IMR-90 (cell line): ENCODE data around the gene ARRDC5. TPM values are rescaled to one million over a fixed set of nuclear protein-coding genes. Genes with fewer than 3 reads are reported as not detected.
A peak's percentile ranks its signal among the peaks of the same experiment; 100 is the strongest.

Experiments
- ATAC-seq: fragments of 200-7000 bp; cut with Tn5 transposase; 2 replicates; pipeline ENCODE4 v1.9.1; 2020; ENCODE audit warnings: low read depth, mild to moderate bottlenecking, moderate library complexity
- BruUV-seq: library from RNA; stranded (reverse); fragments of 400-500 nt; replicated peaks from 2 replicates; lab custom pipeline; 2021; lab: Mats Ljungman, UMichigan
- CTCF ChIA-PET: fragments of 300-600 bp; formaldehyde crosslinking; extraction: SDS; loops from one replicate; lab custom pipeline; 2021; ENCODE audit warnings: antibody characterized with exemption; lab: Yijun Ruan, JAX
- POLR2A ChIA-PET: fragments of 300-600 bp; sonication (Branson Sonifier 250); formaldehyde crosslinking; loops from one replicate; lab custom pipeline; 2022; ENCODE audit warnings: antibody characterized with exemption; ENCODE audit not compliant: unreplicated experiment; lab: Charles Lee
- DNase-seq: peaks from one replicate; pipeline ENCODE4 v3.0.0; 2013
- H2AFZ ChIP-seq: replicated peaks from 2 replicates; pipeline ENCODE3; 2013; ENCODE audit warnings: low read length, mild to moderate bottlenecking; ENCODE audit not compliant: poor library complexity
- H2AK5ac ChIP-seq: 2 replicates; pipeline ENCODE4 v1.6.1; 2013; ENCODE audit warnings: low read depth, low read length, inconsistent platforms
- H2AK9ac ChIP-seq: replicated peaks from 2 replicates; pipeline ENCODE3; 2013; ENCODE audit warnings: mild to moderate bottlenecking, low read depth, low read length, moderate library complexity; ENCODE audit not compliant: poor library complexity
- H2BK120ac ChIP-seq: 2 replicates; pipeline ENCODE4 v1.6.1; 2013; ENCODE audit warnings: low read depth, low read length, inconsistent platforms
- H2BK15ac ChIP-seq: 3 replicates; pipeline ENCODE4 v1.6.1; 2013; ENCODE audit warnings: low read depth, low read length, inconsistent platforms
- H2BK20ac ChIP-seq: 2 replicates; pipeline ENCODE4 v1.6.1; 2013; ENCODE audit warnings: low read depth, mild to moderate bottlenecking, inconsistent platforms, low read length, moderate library complexity
- H2BK5ac ChIP-seq: 2 replicates; pipeline ENCODE4 v1.6.1; 2013; ENCODE audit warnings: mild to moderate bottlenecking, low read depth, low read length, inconsistent platforms; ENCODE audit not compliant: poor library complexity, severe bottlenecking
- H3K14ac ChIP-seq: replicated peaks from 2 replicates; pipeline ENCODE4 v1.6.1; 2013; ENCODE audit warnings: low read depth, low read length, inconsistent platforms
- H3K18ac ChIP-seq: 2 replicates; pipeline ENCODE4 v1.6.1; 2013; ENCODE audit warnings: low read depth, low read length, control low read depth
- H3K23ac ChIP-seq: 2 replicates; pipeline ENCODE4 v1.6.1; 2013; ENCODE audit warnings: low read depth, low read length, inconsistent platforms
- H3K27ac ChIP-seq: 2 replicates; pipeline ENCODE4 v1.5.1; 2013; ENCODE audit warnings: mild to moderate bottlenecking, control low read depth, low read length; ENCODE audit not compliant: insufficient read depth
- H3K27me3 ChIP-seq: 2 replicates; pipeline ENCODE4 v1.6.1; 2013; ENCODE audit warnings: low read length; ENCODE audit not compliant: control insufficient read depth, insufficient read depth
- H3K36me3 ChIP-seq: 2 replicates; pipeline ENCODE4 v1.6.1; 2013; ENCODE audit warnings: low read length, mixed read lengths; ENCODE audit not compliant: control insufficient read depth, insufficient read depth
- H3K4ac ChIP-seq: 2 replicates; pipeline ENCODE4 v1.6.1; 2013; ENCODE audit warnings: low read depth, low read length, inconsistent platforms
- H3K4me1 ChIP-seq: 2 replicates; pipeline ENCODE4 v1.6.1; 2013; ENCODE audit warnings: low read length, mixed read lengths; ENCODE audit not compliant: control insufficient read depth, insufficient read depth
- H3K4me2 ChIP-seq: 2 replicates; pipeline ENCODE4 v1.6.1; 2013; ENCODE audit warnings: low read depth, mild to moderate bottlenecking, control low read depth, low read length, moderate library complexity
- H3K4me3 ChIP-seq: 2 replicates; pipeline ENCODE4 v1.5.1; 2013; ENCODE audit warnings: low read depth, mild to moderate bottlenecking, control low read depth, low read length, moderate library complexity; ENCODE audit not compliant: insufficient read depth
- H3K56ac ChIP-seq: 2 replicates; pipeline ENCODE4 v1.6.1; 2013; ENCODE audit warnings: low read length, inconsistent platforms; ENCODE audit not compliant: insufficient read depth; ENCODE audit errors: extremely low read depth
- H3K79me1 ChIP-seq, 2 experiments: 2 replicates each; pipeline ENCODE4 v1.6.1; 2013; ENCODE audit warnings: low read length in 2 of 2, inconsistent platforms in 1 of 2, low read depth in 1 of 2
- H3K9ac ChIP-seq: 2 replicates; pipeline ENCODE4 v1.6.1; 2013; ENCODE audit warnings: low read depth, low read length, control low read depth
- H3K9me1 ChIP-seq: 2 replicates; pipeline ENCODE4 v1.6.1; 2013; ENCODE audit warnings: low read length, inconsistent platforms; ENCODE audit not compliant: insufficient read depth
- H3K9me3 ChIP-seq: 2 replicates; pipeline ENCODE4 v1.6.1; 2013; ENCODE audit warnings: low read length; ENCODE audit not compliant: control insufficient read depth, insufficient read depth
- H4K20me1 ChIP-seq: 2 replicates; pipeline ENCODE4 v1.6.1; 2013; ENCODE audit warnings: low read length, inconsistent platforms; ENCODE audit not compliant: insufficient read depth
- H4K5ac ChIP-seq: 2 replicates; pipeline ENCODE4 v1.6.1; 2013; ENCODE audit warnings: mild to moderate bottlenecking, low read depth, low read length, control low read depth
- H4K8ac ChIP-seq, 2 experiments: 2 replicates each; pipeline ENCODE4 v1.6.1; 2013; ENCODE audit warnings: low read depth in 2 of 2, low read length in 2 of 2, control low read depth in 1 of 2, inconsistent platforms in 1 of 2
- H4K91ac ChIP-seq: 2 replicates; pipeline ENCODE4 v1.6.1; 2013; ENCODE audit warnings: low read depth, low read length, inconsistent platforms; ENCODE audit not compliant: insufficient read depth
- CEBPB ChIP-seq: IDR thresholded peaks from 2 replicates; pipeline ENCODE4 v1.6.1; 2012; ENCODE audit warnings: low read depth, low read length, improper control_type of control experiment
- CHD1 ChIP-seq: IDR thresholded peaks from 2 replicates; pipeline ENCODE4 v1.6.1; 2012; ENCODE audit warnings: low read depth, low read length, improper control_type of control experiment
- CTCF ChIP-seq: conservative IDR thresholded peaks from 2 replicates; pipeline ENCODE4 v1.5.1; 2012; ENCODE audit warnings: mild to moderate bottlenecking, low read depth, low read length, improper control_type of control experiment
- ELK1 ChIP-seq: fragments of 150-350 bp; IDR thresholded peaks from 2 replicates; pipeline ENCODE4 v1.6.1; 2016; ENCODE audit warnings: low read depth, mild to moderate bottlenecking, low read length, moderate library complexity, borderline replicate concordance
- FOS ChIP-seq: fragments of 150-350 bp; IDR thresholded peaks from 2 replicates; pipeline ENCODE4 v1.6.1; 2016; ENCODE audit warnings: low read depth, low read length
- MAFK ChIP-seq: IDR thresholded peaks from 2 replicates; pipeline ENCODE4 v1.6.1; 2012; ENCODE audit warnings: low read depth, low read length, improper control_type of control experiment
- MXI1 ChIP-seq: IDR thresholded peaks from 2 replicates; pipeline ENCODE4 v1.6.1; 2012; ENCODE audit warnings: low read depth, mild to moderate bottlenecking, low read length, moderate library complexity, borderline replicate concordance
- NFE2L2 ChIP-seq: fragments of 150-350 bp; IDR thresholded peaks from 2 replicates; pipeline ENCODE4 v1.6.1; 2016; ENCODE audit warnings: low read depth, mild to moderate bottlenecking, low read length
- POLR2A ChIP-seq: IDR thresholded peaks from 2 replicates; pipeline ENCODE4 v1.6.1; 2012; ENCODE audit warnings: mild to moderate bottlenecking, low read depth, low read length
- RAD21 ChIP-seq: IDR thresholded peaks from 2 replicates; pipeline ENCODE4 v1.6.1; 2012; ENCODE audit warnings: low read length, improper control_type of control experiment
- RCOR1 ChIP-seq: IDR thresholded peaks from 2 replicates; pipeline ENCODE4 v1.6.1; 2012; ENCODE audit warnings: mild to moderate bottlenecking, low read length, improper control_type of control experiment; ENCODE audit not compliant: insufficient replicate concordance
- RFX5 ChIP-seq: IDR thresholded peaks from 2 replicates; pipeline ENCODE4 v1.8.0; 2012; ENCODE audit warnings: low read depth, mild to moderate bottlenecking, low read length, moderate library complexity
- SMC3 ChIP-seq: fragments of 150-350 bp; IDR thresholded peaks from 2 replicates; pipeline ENCODE4 v1.6.1; 2016; ENCODE audit warnings: low read depth, mild to moderate bottlenecking, antibody characterized with exemption, low read length, moderate library complexity
- USF2 ChIP-seq: fragments of 150-350 bp; IDR thresholded peaks from 2 replicates; pipeline ENCODE4 v1.6.1; 2017; ENCODE audit warnings: mild to moderate bottlenecking, antibody characterized with exemption, low read length, low read depth
- WGBS, 2 experiments: methylation state at CpG; one replicate each; pipeline versions ENCODE4 v1.1.5 to v1.1.7; 2013; ENCODE audit warnings: missing lambda C conversion rate in 2 of 2; ENCODE audit not compliant: insufficient read length in 1 of 2; ENCODE audit errors: extremely low coverage in 2 of 2; 5-methylcytosine and 5-hydroxymethylcytosine counted together
- dilution Hi-C: fragments of 300-500 bp; cut with HindIII; formaldehyde crosslinking; loops from one replicate; pipeline ENCODE4 v1.14.3; 2018; ENCODE audit warnings: low sequenced_read_pairs; ENCODE audit not compliant: unreplicated experiment
- in situ Hi-C: fragments of 300-500 bp; cut with MboI; formaldehyde crosslinking; loops from 3 replicates; pipeline ENCODE4 v1.14.3; 2019; ENCODE audit warnings: low sequenced_read_pairs, inconsistent platforms, mixed read lengths
- intact Hi-C: fragments of 100-400 bp; cut with micrococcal nuclease; formaldehyde crosslinking; loops from 2 replicates; pipeline ENCODE4 v1.10.0; 2022
- polyA plus RNA-seq, 3 experiments: library from polyadenylated mRNA; depleted of rRNA; stranded (reverse); fragments of >200 nt; gene quantifications; 2 replicates each; pipeline ENCODE4 v1.2.3, GENCODE V29; 2012; ENCODE audit warnings: low replicate concordance in 1 of 3
- total RNA-seq: library from RNA; depleted of rRNA; stranded (reverse); fragments of >200 nt; gene quantifications from 2 replicates; pipeline ENCODE4 v1.2.3, GENCODE V29; 2012

Gene ARRDC5
- total and polyA plus RNA-seq, 2 of the 4 experiments (the other 2 are of a cell fraction): not detected

GRCh38 chr19:4891066-4891465 is 11.6 kb downstream of the ARRDC5 start:
- no peak overlapping the region for H3K27ac ChIP-seq
- H3K14ac ChIP-seq: no peak overlapping the region
- H2BK20ac ChIP-seq: 0 out of 2 replicates have a peak overlapping the region, but pooled peaks have one; percentile 12
- no peak overlapping the region for H3K56ac ChIP-seq
- no peak overlapping the region for H3K23ac ChIP-seq
- H3K4me3 ChIP-seq: no peak overlapping the region
- H3K4ac ChIP-seq: no peak overlapping the region
- H2AK5ac ChIP-seq: peak overlapping the region; percentile 80
- H3K9me3 ChIP-seq: no peaks in the 10 kb centered on the region
- TF ChIP-seq POLR2A: no peak
- no peak for TF ChIP-seq FOS
- no peak for TF ChIP-seq CEBPB
- no peak for TF ChIP-seq MXI1
- no peak for TF ChIP-seq MAFK
- TF ChIP-seq RAD21: no peak
- no peak for TF ChIP-seq NFE2L2
- TF ChIP-seq CHD1: no peak
- TF ChIP-seq RCOR1: no peak
- no peak for TF ChIP-seq USF2
- TF ChIP-seq SMC3: no peak
- TF ChIP-seq ELK1: no peak
- no peak for TF ChIP-seq CTCF
- TF ChIP-seq RFX5: no peak
- no peak overlapping the region for H3K4me2 ChIP-seq
- H3K9ac ChIP-seq: no peak overlapping the region
- in situ Hi-C loops: no loop called here
- DNase-seq (no peak), ATAC-seq (no peak)
- BruUV-seq: no TSS peak
- H3K36me3 ChIP-seq: no peaks in the 10 kb centered on the region
- peak overlapping the region; percentile 40 for H2AFZ ChIP-seq
- H4K20me1 ChIP-seq: no peaks in the 10 kb centered on the region
- H4K5ac ChIP-seq: no peak overlapping the region
- no peaks in the 10 kb centered on the region for H3K27me3 ChIP-seq
- ChIA-PET POLR2A (no interaction called here), CTCF (no interaction called here)
- WGBS, 2 experiments: 84% methylated on average over 14 of the region's 22 CpGs; no CpG with 5 or more reads in 1 of the 2 experiments
- no peak overlapping the region for H3K18ac ChIP-seq
- intact Hi-C loops: no loop called here
- H2AK9ac ChIP-seq: no peak overlapping the region
- no peak overlapping the region for H4K91ac ChIP-seq
- dilution Hi-C loops: no loop called here
- H3K9me1 ChIP-seq: peaks cover 4% of the 10 kb centered on the region; the same call in 1 of the 2 replicates
- H2BK15ac ChIP-seq: no peak overlapping the region
- no peaks in the 10 kb centered on the region for H3K4me1 ChIP-seq
- no peaks in the 10 kb centered on the region for H3K79me1 ChIP-seq
- no peak overlapping the region for H2BK5ac ChIP-seq
- H2BK120ac ChIP-seq: no peak overlapping the region
- H4K8ac ChIP-seq: no peak overlapping the region
